Upper lobe of left lung (tissue), 4 donors: Measurements from ENCODE around the gene PCBP3.

Experiments
- CTCF ChIP-seq, 6 experiments: fragments of 450-650 bp in 4 of 6; fragments of 200-600 bp in 2 of 6; sonication (generic) in 2 of 6; IDR thresholded peaks; one replicate each; pipeline ENCODE4 v1.5.1; 2016 to 2019; ENCODE audit warnings: antibody characterized with exemption in 6 of 6
- EP300 ChIP-seq, 4 donors: sonication (generic); formaldehyde crosslinking; IDR thresholded peaks; one replicate each; pipeline ENCODE4 v1.5.1; 2017; ENCODE audit warnings: antibody characterized with exemption in 4 of 4, control low read depth in 2 of 4
- POLR2A ChIP-seq, 4 donors: fragments of 450-650 bp; IDR thresholded peaks; one replicate each; pipeline ENCODE4 v1.5.1; 2016 to 2017; ENCODE audit warnings: antibody characterized with exemption in 4 of 4, mild to moderate bottlenecking in 2 of 4
- POLR2AphosphoS5 ChIP-seq, 2 donors: sonication (generic); formaldehyde crosslinking; IDR thresholded peaks; one replicate each; pipeline ENCODE4 v1.5.1; 2017; ENCODE audit warnings: antibody characterized with exemption in 2 of 2

DNA sequence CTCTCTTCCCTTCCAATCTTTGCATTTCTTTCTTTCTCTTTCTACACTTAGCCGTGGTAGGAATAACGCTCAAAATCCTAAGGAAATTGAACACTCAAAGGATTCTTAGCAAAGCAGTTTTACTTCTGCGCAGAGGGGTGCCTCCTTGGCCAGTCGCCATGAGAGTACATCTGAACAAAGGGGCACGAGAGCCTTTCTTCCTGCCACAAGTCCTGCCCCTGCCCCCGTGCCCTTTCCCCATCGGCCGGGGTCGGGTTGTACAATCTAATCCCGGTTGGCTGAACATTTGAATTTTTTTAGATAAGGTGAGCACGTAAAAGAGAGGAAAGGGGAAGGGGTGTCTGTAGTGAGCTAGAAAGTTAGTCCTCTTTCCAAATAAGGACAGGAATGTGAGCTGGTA is 309.4 kb downstream of the PCBP3 start:
- TF ChIP-seq CTCF (IDR thresholded peaks at IDR 0.05) (no peak), EP300 (IDR thresholded peaks at IDR 0.05) (no peak), POLR2A (IDR thresholded peaks at IDR 0.05) (no peak), POLR2AphosphoS5 (IDR thresholded peaks at IDR 0.05) (no peak)
